ENCODE data around the gene RPS6KC1.
"Not testable (repeated sequence)": the region's sequence is repeated elsewhere in the genome, so short reads cannot be mapped to it uniquely, and the experiment has no call there.

RPS6KC1 gene

DNA sequence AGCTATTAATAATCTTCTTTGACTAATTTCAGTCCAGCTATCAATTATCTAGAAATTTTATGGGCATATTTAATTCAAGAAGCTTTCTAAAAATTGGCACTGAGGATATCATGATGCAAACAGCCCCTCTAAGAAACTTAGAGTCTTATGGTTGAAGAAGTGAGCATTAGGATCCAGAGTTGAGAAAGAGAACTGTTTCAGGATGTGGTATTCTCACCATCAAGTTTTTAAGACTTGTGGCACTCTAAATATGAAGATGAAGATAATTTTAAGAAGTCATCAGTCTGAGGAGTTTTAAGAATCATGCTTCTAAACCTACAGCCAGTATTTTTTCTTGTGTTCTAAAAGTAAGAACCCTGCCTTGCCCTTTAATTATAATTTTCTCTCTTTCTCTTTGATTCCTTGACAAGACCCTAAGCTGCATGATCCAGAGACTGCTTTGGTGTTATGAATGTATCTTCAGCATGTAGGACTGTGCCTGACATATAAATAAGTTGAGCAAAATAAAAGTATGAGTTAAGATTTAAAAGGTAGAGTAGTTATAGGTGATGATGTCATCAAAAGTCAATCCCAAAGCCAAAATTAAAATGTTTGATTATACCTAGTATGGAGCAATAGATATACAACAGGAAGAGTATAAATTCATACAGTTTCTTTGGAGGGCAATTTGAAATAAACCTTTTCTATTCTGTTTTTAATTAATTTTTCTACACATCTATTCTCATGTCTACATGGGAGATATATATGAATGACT is 39.1 kb downstream of the RPS6KC1 start:
- Histone ChIP-seq H3K4me3 (ENCODE audit: control insufficient read depth in 1 of 7, extremely low read depth in 1 of 7, insufficient read depth in 4 of 7, low read depth in 2 of 7, low read length in 6 of 7) (no peak overlapping the region), H3K9me3 (ENCODE audit: control extremely low read depth in 1 of 5, control insufficient read depth in 4 of 5, insufficient read depth in 2 of 5, low read depth in 1 of 5, low read length in 4 of 5) (peaks cover 0 to 4% (median 0%) of the 10 kb centered on the region in 5 experiments), H3K27me3 (replicated peaks in 2 of 5; ENCODE audit: control insufficient read depth in 4 of 5, insufficient read depth in 5 of 5, low read length in 4 of 5) (no peaks in the 10 kb centered on the region), H3K27ac (ENCODE audit: insufficient read depth in 1 of 2, low read depth in 1 of 2, low read length in 2 of 2, poor library complexity in 1 of 2, severe bottlenecking in 2 of 2) (no peak overlapping the region), H3K36me3 (ENCODE audit: control insufficient read depth in 4 of 4, insufficient read depth in 4 of 4, low read length in 3 of 4) (peaks cover 5 to 34% (median 17%) of the 10 kb centered on the region in 4 experiments), H3K4me1 (ENCODE audit: control extremely low read depth in 1 of 4, control insufficient read depth in 4 of 4, insufficient read depth in 4 of 4, low read length in 3 of 4) (peaks cover 0 to 4% (median 0%) of the 10 kb centered on the region in 4 experiments)
- CTCF ChIA-PET: interaction anchor here (1.2 to 1.5 kb wide), 2 partner anchors 10 to 15 kb away, joined by 3 to 4 read pairs; no protein-coding TSS in a partner anchor
- POLR2A ChIA-PET: no interaction called here
- peak in 1 of 3 donors; percentile 30 for DNase-seq

GRCh38 chr1:213094446-213094845 is 43.4 kb downstream of the RPS6KC1 start:
- Histone ChIP-seq H3K4me1 (ENCODE audit: control extremely low read depth in 1 of 4, control insufficient read depth in 4 of 4, insufficient read depth in 4 of 4, low read length in 3 of 4) (peaks cover 0 to 4% (median 0%) of the 10 kb centered on the region in 4 experiments), H3K4me3 (ENCODE audit: control insufficient read depth in 1 of 7, extremely low read depth in 1 of 7, insufficient read depth in 4 of 7, low read depth in 2 of 7, low read length in 6 of 7) (no peak overlapping the region), H3K27me3 (replicated peaks in 2 of 5; ENCODE audit: control insufficient read depth in 4 of 5, insufficient read depth in 5 of 5, low read length in 4 of 5) (no peaks in the 10 kb centered on the region), H3K36me3 (ENCODE audit: control insufficient read depth in 4 of 4, insufficient read depth in 4 of 4, low read length in 3 of 4) (peaks cover 3 to 36% (median 14%) of the 10 kb centered on the region in 4 experiments), H3K9me3 (ENCODE audit: control extremely low read depth in 1 of 5, control insufficient read depth in 4 of 5, insufficient read depth in 2 of 5, low read depth in 1 of 5, low read length in 4 of 5) (peaks cover 0 to 18% (median 8%) of the 10 kb centered on the region in 5 experiments), H3K27ac (ENCODE audit: insufficient read depth in 1 of 2, low read depth in 1 of 2, low read length in 2 of 2, poor library complexity in 1 of 2, severe bottlenecking in 2 of 2) (no peak overlapping the region)
- WGBS (ENCODE audit: insufficient coverage): 100% methylated on average over 2 of the region's 3 CpGs
- DNase-seq: no peak
- POLR2A ChIA-PET: no interaction called here
- CTCF ChIA-PET: no interaction called here

DNA sequence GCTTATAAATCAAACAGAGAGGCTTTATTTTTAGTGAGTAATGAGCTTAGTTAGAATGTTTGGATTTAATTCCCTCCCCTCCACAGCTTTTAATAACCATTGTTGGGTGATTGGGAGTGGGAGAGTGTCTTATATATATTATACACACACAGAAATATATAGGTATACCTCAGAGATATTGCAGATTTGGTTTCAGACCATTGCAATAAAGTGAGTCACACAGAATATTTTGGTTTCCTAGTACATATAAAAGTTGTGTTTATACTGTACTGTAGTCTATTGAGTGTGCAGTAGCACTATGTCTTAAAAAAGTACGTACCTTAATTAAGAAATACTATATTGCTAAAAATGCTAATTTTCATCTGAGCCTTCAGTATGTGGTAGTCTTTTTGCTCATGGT is 44.4 kb downstream of the RPS6KC1 start:
- Histone ChIP-seq H3K4me3 (ENCODE audit: control insufficient read depth in 1 of 7, extremely low read depth in 1 of 7, insufficient read depth in 4 of 7, low read depth in 2 of 7, low read length in 6 of 7) (no peak overlapping the region), H3K36me3 (ENCODE audit: control insufficient read depth in 4 of 4, insufficient read depth in 4 of 4, low read length in 3 of 4) (peaks cover 5 to 40% (median 14%) of the 10 kb centered on the region in 4 experiments), H3K9me3 (ENCODE audit: control extremely low read depth in 1 of 5, control insufficient read depth in 4 of 5, insufficient read depth in 2 of 5, low read depth in 1 of 5, low read length in 4 of 5) (peaks cover 0 to 18% (median 8%) of the 10 kb centered on the region in 5 experiments), H3K4me1 (ENCODE audit: control extremely low read depth in 1 of 4, control insufficient read depth in 4 of 4, insufficient read depth in 4 of 4, low read length in 3 of 4) (no peaks in the 10 kb centered on the region), H3K27ac (ENCODE audit: insufficient read depth in 1 of 2, low read depth in 1 of 2, low read length in 2 of 2, poor library complexity in 1 of 2, severe bottlenecking in 2 of 2) (no peak overlapping the region), H3K27me3 (replicated peaks in 2 of 5; ENCODE audit: control insufficient read depth in 4 of 5, insufficient read depth in 5 of 5, low read length in 4 of 5) (no peaks in the 10 kb centered on the region)
- ChIA-PET CTCF (no interaction called here), POLR2A (no interaction called here)
- no CpG with 5 or more reads among the region's 1 CpG for whole genome bisulfite sequencing (ENCODE audit: insufficient coverage)
- DNase-seq: no peak

- POLR2A ChIA-PET: no interaction called here
- H3K4me1 ChIP-seq (ENCODE audit: control extremely low read depth in 1 of 4, control insufficient read depth in 4 of 4, insufficient read depth in 4 of 4, low read length in 3 of 4): no peaks in the 10 kb centered on the region
Measured at GRCh38 chr1:213099682-213100399, 48.8 kb downstream of the RPS6KC1 start.

GRCh38 chr1:213100565-213100964 is 49.5 kb downstream of the RPS6KC1 start:
- H3K27ac ChIP-seq (ENCODE audit: insufficient read depth in 1 of 2, low read depth in 1 of 2, low read length in 2 of 2, poor library complexity in 1 of 2, severe bottlenecking in 2 of 2); H3K4me3 ChIP-seq (ENCODE audit: control insufficient read depth in 1 of 7, extremely low read depth in 1 of 7, insufficient read depth in 4 of 7, low read depth in 2 of 7, low read length in 6 of 7); CTCF ChIA-PET; H3K4me1 ChIP-seq (ENCODE audit: control extremely low read depth in 1 of 4, control insufficient read depth in 4 of 4, insufficient read depth in 4 of 4, low read length in 3 of 4); H3K27me3 ChIP-seq (replicated peaks in 2 of 5; ENCODE audit: control insufficient read depth in 4 of 5, insufficient read depth in 5 of 5, low read length in 4 of 5); POLR2A ChIA-PET; DNase-seq: not testable (repeated sequence)
- Histone ChIP-seq H3K9me3 (ENCODE audit: control extremely low read depth in 1 of 5, control insufficient read depth in 4 of 5, insufficient read depth in 2 of 5, low read depth in 1 of 5, low read length in 4 of 5) (peaks cover 0 to 18% (median 8%) of the 10 kb centered on the region in 5 experiments), H3K36me3 (ENCODE audit: control insufficient read depth in 4 of 4, insufficient read depth in 4 of 4, low read length in 3 of 4) (peaks cover 4 to 33% (median 11%) of the 10 kb centered on the region in 4 experiments)
- WGBS (ENCODE audit: insufficient coverage): 100% methylated on average over 1 of the region's 4 CpGs

More at GRCh38 chr1:213099682-213100399, 48.8 kb downstream of the RPS6KC1 start:
- H3K9me3 ChIP-seq (ENCODE audit: control extremely low read depth in 1 of 5, control insufficient read depth in 4 of 5, insufficient read depth in 2 of 5, low read depth in 1 of 5, low read length in 4 of 5): peaks cover 0 to 18% (median 8%) of the 10 kb centered on the region in 5 experiments
- WGBS (ENCODE audit: insufficient coverage): no CpG with 5 or more reads among the region's 4 CpGs
- H3K36me3 ChIP-seq (ENCODE audit: control insufficient read depth in 4 of 4, insufficient read depth in 4 of 4, low read length in 3 of 4): peaks cover 4 to 35% (median 12%) of the 10 kb centered on the region in 4 experiments
- no peak overlapping the region for H3K4me3 ChIP-seq (ENCODE audit: control insufficient read depth in 1 of 7, extremely low read depth in 1 of 7, insufficient read depth in 4 of 7, low read depth in 2 of 7, low read length in 6 of 7)
- CTCF ChIA-PET: no interaction called here
- no peaks in the 10 kb centered on the region for H3K27me3 ChIP-seq (replicated peaks in 2 of 5; ENCODE audit: control insufficient read depth in 4 of 5, insufficient read depth in 5 of 5, low read length in 4 of 5)
- H3K27ac ChIP-seq (ENCODE audit: insufficient read depth in 1 of 2, low read depth in 1 of 2, low read length in 2 of 2, poor library complexity in 1 of 2, severe bottlenecking in 2 of 2): no peak overlapping the region
- no peak for DNase-seq

DNA sequence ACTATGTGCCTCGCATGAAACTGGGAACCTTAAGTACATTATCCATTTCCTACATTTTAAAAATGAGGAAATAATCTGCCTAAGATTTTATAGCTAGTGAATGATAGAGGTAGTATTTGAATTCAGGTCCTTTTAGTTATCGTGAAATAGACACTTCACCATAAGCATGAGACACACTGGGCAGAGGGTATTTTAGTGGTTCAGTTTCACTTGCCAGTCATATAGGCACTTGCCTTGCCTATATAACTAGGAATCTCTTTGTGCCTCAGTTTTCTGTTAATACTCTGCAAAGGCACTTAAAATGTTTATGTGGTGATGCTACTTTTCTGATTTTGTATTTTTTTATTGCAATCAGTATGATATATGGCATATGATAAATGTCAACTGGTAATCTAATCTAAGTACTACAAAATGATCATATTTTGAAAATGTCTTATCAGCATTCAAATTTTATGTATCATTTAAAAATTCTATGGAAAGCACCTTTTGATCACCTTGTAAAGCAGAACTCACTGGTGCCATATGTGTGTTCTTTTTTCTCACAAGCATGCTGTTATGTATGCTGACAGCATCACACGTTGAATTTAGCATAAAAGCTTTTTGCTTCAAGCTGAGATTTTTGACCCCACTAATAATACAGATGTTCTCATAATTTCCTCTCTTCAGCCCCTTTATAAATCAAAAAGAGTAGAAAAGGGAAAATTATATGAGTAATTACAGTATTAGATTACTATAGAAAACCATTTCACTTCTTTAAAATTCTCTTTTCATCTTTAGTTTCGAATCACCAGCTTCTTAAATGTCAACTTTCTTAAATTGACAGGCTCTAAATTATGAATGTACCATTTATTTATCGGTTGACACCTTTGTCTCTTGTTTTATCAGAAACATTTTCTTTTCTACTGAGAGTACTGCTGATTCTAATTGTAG is 52.6 kb downstream of the RPS6KC1 start:
- Histone ChIP-seq H3K27me3 (replicated peaks in 2 of 5; ENCODE audit: control insufficient read depth in 4 of 5, insufficient read depth in 5 of 5, low read length in 4 of 5) (no peaks in the 10 kb centered on the region), H3K36me3 (ENCODE audit: control insufficient read depth in 4 of 4, insufficient read depth in 4 of 4, low read length in 3 of 4) (peaks cover 2 to 19% (median 5%) of the 10 kb centered on the region in 4 experiments), H3K9me3 (ENCODE audit: control extremely low read depth in 1 of 5, control insufficient read depth in 4 of 5, insufficient read depth in 2 of 5, low read depth in 1 of 5, low read length in 4 of 5) (peaks cover 0 to 4% (median 0%) of the 10 kb centered on the region in 5 experiments), H3K27ac (ENCODE audit: insufficient read depth in 1 of 2, low read depth in 1 of 2, low read length in 2 of 2, poor library complexity in 1 of 2, severe bottlenecking in 2 of 2) (no peak overlapping the region), H3K4me1 (ENCODE audit: control extremely low read depth in 1 of 4, control insufficient read depth in 4 of 4, insufficient read depth in 4 of 4, low read length in 3 of 4) (no peaks in the 10 kb centered on the region), H3K4me3 (ENCODE audit: control insufficient read depth in 1 of 7, extremely low read depth in 1 of 7, insufficient read depth in 4 of 7, low read depth in 2 of 7, low read length in 6 of 7) (no peak overlapping the region)
- no peak for DNase-seq
- ChIA-PET POLR2A (no interaction called here), CTCF (interaction anchor here (0.6 to 1.1 kb wide), 3 partner anchors 20 to 109 kb away, joined by 3 to 6 read pairs (median 3); no protein-coding TSS in a partner anchor)
- WGBS (ENCODE audit: insufficient coverage): no CpG with 5 or more reads among the region's 5 CpGs

All from common myeloid progenitor, CD34-positive (primary cell).